ENCODE results near the gene FMC1.

The FMC1 gene

DNA sequence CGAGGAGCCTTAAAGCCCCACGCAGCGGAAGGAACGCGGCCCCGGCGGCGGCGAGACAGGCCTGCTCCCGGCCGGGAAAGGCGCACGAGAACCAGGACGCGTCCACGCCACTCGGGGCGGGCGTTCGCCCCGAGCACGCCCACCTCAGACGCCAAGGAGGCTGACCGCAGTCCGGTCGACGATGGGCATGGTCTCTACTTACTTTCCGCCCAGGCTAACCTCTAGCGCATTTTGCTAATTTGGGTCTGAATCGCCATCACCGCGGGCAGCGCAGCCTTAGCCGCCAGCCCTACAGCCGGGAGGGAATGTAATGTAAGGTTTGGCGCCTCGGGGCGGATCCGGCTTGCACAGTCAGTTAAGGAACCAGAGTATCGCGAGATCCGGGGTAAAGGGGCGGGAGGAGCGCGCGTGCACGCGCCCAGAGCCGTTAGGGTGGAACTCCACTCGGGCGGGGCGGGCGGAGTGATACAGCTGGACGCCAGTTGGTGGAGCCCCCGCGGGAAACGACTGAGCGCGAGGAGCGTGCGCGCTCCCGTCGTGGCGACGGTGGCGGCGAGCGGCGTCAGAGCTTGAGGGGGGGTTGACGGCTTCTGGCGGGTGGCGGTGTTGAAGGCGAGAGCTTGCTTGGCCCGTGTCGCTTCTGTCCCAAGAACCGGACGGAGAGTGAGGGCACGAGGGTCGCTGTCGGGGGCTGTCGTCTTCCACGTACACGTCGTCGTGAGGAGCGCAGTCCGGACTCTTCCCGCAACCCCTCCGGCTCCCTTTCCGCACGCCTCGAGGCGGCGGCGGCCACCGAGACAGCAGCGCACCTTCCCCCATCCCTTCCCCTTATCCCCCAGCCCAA is 18.5 kb downstream of the FMC1 start, which contains the start of gene LUC7L2 (continued):
- TF ChIP-seq, protein P1, sequence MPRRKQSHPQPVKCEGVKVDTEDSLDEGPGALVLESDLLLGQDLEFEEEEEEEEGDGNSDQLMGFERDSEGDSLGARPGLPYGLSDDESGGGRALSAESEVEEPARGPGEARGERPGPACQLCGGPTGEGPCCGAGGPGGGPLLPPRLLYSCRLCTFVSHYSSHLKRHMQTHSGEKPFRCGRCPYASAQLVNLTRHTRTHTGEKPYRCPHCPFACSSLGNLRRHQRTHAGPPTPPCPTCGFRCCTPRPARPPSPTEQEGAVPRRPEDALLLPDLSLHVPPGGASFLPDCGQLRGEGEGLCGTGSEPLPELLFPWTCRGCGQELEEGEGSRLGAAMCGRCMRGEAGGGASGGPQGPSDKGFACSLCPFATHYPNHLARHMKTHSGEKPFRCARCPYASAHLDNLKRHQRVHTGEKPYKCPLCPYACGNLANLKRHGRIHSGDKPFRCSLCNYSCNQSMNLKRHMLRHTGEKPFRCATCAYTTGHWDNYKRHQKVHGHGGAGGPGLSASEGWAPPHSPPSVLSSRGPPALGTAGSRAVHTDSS (tag by site-specific recombination; IDR thresholded peaks at IDR 0.05), result no peak
- TF ChIP-seq ZBTB21 (tag by site-specific recombination; IDR thresholded peaks at IDR 0.05) (no peak; the same call in 1 of the 2 replicates), ZNF16 (tag by site-specific recombination; IDR thresholded peaks at IDR 0.05; ENCODE audit: low read depth) (no peak; the same call in 1 of the 2 replicates), ZNF335 (tag by site-specific recombination; conservative IDR thresholded peaks at IDR 0.05) (peak; percentile 88), ZNF341 (tag by site-specific recombination; IDR thresholded peaks at IDR 0.05; ENCODE audit: low read depth) (peak; percentile 59; the same call in 1 of the 2 replicates), MYNN (tag by site-specific recombination; IDR thresholded peaks at IDR 0.05; ENCODE audit: borderline replicate concordance) (peak; percentile 54; the same call in 1 of the 2 replicates), ZNF555 (tag by site-specific recombination; conservative IDR thresholded peaks at IDR 0.05) (no peak), ZSCAN16 (tag by site-specific recombination; IDR thresholded peaks at IDR 0.05) (0 out of 2 replicates have a peak, but pooled peaks have one; percentile 23), ZNF292 (tag by site-specific recombination; IDR thresholded peaks at IDR 0.05; ENCODE audit: borderline replicate concordance, low read depth) (no peak), SETDB1 (IDR thresholded peaks at IDR 0.05; ENCODE audit: insufficient read length, low read length) (no peak), ZNF274 (IDR thresholded peaks at IDR 0.05; ENCODE audit: low read length) (no peak), ZNF274 (tag by site-specific recombination; IDR thresholded peaks at IDR 0.05; ENCODE audit: borderline replicate concordance) (no peak), ZNF548 (tag by site-specific recombination; IDR thresholded peaks at IDR 0.05) (no peak; the same call in 1 of the 2 replicates), ZNF10 (tag by site-specific recombination; IDR thresholded peaks at IDR 0.05) (0 out of 2 replicates have a peak, but pooled peaks have one; percentile 6), ZNF416 (tag by site-specific recombination; IDR thresholded peaks at IDR 0.05) (no peak), KLF7 (tag by site-specific recombination; IDR thresholded peaks at IDR 0.05; ENCODE audit: borderline replicate concordance) (peak; percentile 90; the same call in 1 of the 2 replicates), YY1 (tag by site-specific recombination; IDR thresholded peaks at IDR 0.05) (peak; percentile 66), ZNF776 (tag by site-specific recombination; IDR thresholded peaks at IDR 0.05; ENCODE audit: borderline replicate concordance) (no peak), SP2 (tag by site-specific recombination; IDR thresholded peaks at IDR 0.05) (peak; percentile 94), ZNF138 (tag by site-specific recombination; IDR thresholded peaks at IDR 0.05; ENCODE audit: borderline replicate concordance) (no peak), ZNF140 (tag by site-specific recombination; IDR thresholded peaks at IDR 0.05) (no peak), IKZF3 (tag by site-specific recombination; IDR thresholded peaks at IDR 0.05) (0 out of 2 replicates have a peak, but pooled peaks have one; percentile 49), ZNF174 (tag by site-specific recombination; IDR thresholded peaks at IDR 0.05) (no peak), ZNF302 (tag by site-specific recombination; IDR thresholded peaks at IDR 0.05; ENCODE audit: low read depth) (no peak), ZNF211 (tag by site-specific recombination; IDR thresholded peaks at IDR 0.05; ENCODE audit: low read depth) (no peak), ZNF830 (tag by site-specific recombination; IDR thresholded peaks at IDR 0.05; ENCODE audit: low read depth) (no peak), TRIM28 (IDR thresholded peaks at IDR 0.05; ENCODE audit: borderline replicate concordance, low read length) (peak; percentile 80), ZNF529 (tag by site-specific recombination; IDR thresholded peaks at IDR 0.05; ENCODE audit: insufficient replicate concordance) (no peak), ZNF366 (tag by site-specific recombination; conservative IDR thresholded peaks at IDR 0.05) (no peak), ZNF121 (tag by site-specific recombination; IDR thresholded peaks at IDR 0.05) (0 out of 2 replicates have a peak, but pooled peaks have one; percentile 9), ZNF571 (tag by site-specific recombination; IDR thresholded peaks at IDR 0.05) (no peak), KLF9 (tag by site-specific recombination; IDR thresholded peaks at IDR 0.05; ENCODE audit: low read depth) (peak; percentile 89), ZBTB17 (tag by site-specific recombination; IDR thresholded peaks at IDR 0.05) (peak; percentile 83), ZNF76 (tag by site-specific recombination; IDR thresholded peaks at IDR 0.05; ENCODE audit: borderline replicate concordance, low read depth) (peak; percentile 35; the same call in 1 of the 2 replicates), ZNF747 (tag by site-specific recombination; IDR thresholded peaks at IDR 0.05) (no peak)
- TF ChIP-seq, protein P2, sequence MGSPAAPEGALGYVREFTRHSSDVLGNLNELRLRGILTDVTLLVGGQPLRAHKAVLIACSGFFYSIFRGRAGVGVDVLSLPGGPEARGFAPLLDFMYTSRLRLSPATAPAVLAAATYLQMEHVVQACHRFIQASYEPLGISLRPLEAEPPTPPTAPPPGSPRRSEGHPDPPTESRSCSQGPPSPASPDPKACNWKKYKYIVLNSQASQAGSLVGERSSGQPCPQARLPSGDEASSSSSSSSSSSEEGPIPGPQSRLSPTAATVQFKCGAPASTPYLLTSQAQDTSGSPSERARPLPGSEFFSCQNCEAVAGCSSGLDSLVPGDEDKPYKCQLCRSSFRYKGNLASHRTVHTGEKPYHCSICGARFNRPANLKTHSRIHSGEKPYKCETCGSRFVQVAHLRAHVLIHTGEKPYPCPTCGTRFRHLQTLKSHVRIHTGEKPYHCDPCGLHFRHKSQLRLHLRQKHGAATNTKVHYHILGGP (tag by site-specific recombination; IDR thresholded peaks at IDR 0.05), result no peak
- TF ChIP-seq, protein P3, sequence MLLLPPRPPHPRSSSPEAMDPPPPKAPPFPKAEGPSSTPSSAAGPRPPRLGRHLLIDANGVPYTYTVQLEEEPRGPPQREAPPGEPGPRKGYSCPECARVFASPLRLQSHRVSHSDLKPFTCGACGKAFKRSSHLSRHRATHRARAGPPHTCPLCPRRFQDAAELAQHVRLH (tag by site-specific recombination; IDR thresholded peaks at IDR 0.05), result no peak
